Adrenal gland (tissue), 5 donors: ENCODE data around the gene CFAP58.

Experiments
- POLR2A ChIP-seq, 2 donors: fragments of 450-650 bp; IDR thresholded peaks; one replicate each; pipeline ENCODE4 v1.6.1; 2017; ENCODE audit warnings: antibody characterized with exemption in 2 of 2, mild to moderate bottlenecking in 2 of 2, moderate library complexity in 1 of 2
- TF ChIP-seq, protein P1 (sequence below), 6 experiments: fragments of 450-650 bp in 4 of 6; fragments of 200-600 bp in 2 of 6; sonication (generic) in 1 of 6; IDR thresholded peaks; 1 replicate in 5 of 6; 2 replicates in 1 of 6; pipeline versions ENCODE4 v1.5.1 to v1.8.0; 2016 to 2021; ENCODE audit warnings: antibody characterized with exemption in 6 of 6, mild to moderate bottlenecking in 2 of 6, moderate library complexity in 1 of 6
- donor health status: DM: no; HTN: no; CAD: no.

DNA sequence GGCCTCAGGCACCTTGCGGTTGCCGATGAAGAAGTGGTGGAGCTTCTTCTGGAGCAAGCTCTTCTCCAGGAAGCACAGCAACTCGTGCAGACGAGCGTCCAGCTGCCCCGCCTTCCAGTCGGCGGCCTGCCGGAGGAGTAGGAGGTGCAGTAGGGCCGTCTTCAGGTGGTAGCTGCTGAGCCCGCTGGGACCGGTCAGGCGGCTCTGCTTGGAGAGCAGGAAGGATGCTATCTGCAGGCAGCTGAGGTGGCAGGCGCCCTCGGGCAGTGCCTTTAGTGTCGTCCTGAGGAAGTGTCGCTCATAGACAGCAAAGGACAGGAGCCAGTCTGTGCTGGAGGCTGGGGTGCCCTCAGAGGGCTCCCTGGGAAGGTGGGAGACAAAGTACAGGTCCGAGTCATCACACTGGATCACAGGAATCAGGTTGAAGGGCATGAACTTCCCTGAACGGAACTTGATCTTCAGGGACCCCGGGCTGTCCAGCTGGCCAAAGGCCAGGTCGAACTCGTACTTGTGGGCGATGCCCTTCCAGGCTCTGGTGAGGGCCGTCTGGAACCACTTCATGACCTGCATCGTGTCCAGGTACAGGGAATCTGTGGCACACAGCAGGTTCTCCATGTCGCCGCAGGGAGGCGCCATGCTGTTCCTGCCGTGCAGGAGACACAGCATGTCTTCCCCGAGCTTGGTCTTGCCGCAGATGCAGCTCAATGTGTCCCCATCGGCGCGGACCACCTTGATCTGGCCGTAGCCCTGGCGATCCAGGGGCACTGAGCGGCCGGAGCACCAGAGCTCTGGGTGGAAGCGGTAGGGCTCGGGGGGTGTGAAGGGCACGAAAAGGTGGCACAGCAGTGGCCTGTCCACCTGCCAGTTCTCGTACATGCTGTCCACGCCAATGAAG is 38.8 kb upstream of the CFAP58 start:
- TF ChIP-seq POLR2A (IDR thresholded peaks at IDR 0.05) = no peak
- TF ChIP-seq, protein P1, sequence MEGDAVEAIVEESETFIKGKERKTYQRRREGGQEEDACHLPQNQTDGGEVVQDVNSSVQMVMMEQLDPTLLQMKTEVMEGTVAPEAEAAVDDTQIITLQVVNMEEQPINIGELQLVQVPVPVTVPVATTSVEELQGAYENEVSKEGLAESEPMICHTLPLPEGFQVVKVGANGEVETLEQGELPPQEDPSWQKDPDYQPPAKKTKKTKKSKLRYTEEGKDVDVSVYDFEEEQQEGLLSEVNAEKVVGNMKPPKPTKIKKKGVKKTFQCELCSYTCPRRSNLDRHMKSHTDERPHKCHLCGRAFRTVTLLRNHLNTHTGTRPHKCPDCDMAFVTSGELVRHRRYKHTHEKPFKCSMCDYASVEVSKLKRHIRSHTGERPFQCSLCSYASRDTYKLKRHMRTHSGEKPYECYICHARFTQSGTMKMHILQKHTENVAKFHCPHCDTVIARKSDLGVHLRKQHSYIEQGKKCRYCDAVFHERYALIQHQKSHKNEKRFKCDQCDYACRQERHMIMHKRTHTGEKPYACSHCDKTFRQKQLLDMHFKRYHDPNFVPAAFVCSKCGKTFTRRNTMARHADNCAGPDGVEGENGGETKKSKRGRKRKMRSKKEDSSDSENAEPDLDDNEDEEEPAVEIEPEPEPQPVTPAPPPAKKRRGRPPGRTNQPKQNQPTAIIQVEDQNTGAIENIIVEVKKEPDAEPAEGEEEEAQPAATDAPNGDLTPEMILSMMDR (IDR thresholded peaks at IDR 0.05) = no peak
